ENCODE results near the gene SELENOF.
"Not testable (repeated sequence)": the region's sequence is repeated elsewhere in the genome, so short reads cannot be mapped to it uniquely, and the experiment has no call there.

The SELENOF gene

DNA sequence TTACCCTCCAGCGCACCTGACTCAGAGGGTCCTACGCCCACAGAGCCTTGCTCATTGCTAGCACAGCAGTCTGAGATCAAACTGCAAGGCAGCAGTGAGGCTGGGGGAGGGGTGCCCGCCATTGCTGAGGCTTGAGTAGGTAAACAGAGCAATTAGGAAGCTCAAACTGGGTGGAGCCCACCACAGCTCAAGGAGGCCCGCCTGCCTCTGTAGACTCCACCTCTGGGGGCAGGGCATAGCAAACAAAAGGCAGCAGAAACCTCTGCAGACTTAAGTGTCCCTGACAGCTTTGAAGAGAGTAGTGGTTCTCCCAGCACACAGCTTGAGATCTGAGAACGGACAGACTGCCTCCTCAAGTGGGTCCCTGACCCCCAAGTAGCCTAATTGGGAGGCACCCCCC is 99.8 kb downstream of the SELENOF start:
- not testable (repeated sequence) for DNase-seq (ENCODE audit: low read depth)

Data from amniotic epithelial cell (primary cell).